Endothelial cell of umbilical vein (primary cell): ENCODE results near the gene NAV3. TPM values are rescaled to one million over a fixed set of nuclear protein-coding genes. Genes with fewer than 3 reads are reported as not detected.

Experiments
- BruUV-seq: library from RNA; stranded (reverse); fragments of 400-500 nt; replicated peaks from 2 replicates; lab custom pipeline; 2021; lab: Mats Ljungman, UMichigan
- CTCF ChIA-PET: fragments of 300-600, 350-600 bp; sonication (Branson Sonifier 250); formaldehyde crosslinking; loops from one replicate; lab custom pipeline; 2021; ENCODE audit warnings: antibody characterized with exemption, inconsistent platforms; lab: Charles Lee
- POLR2A ChIA-PET: fragments of 300-600, 350-600 bp; sonication (Branson Sonifier 250); formaldehyde crosslinking; loops from one replicate; lab custom pipeline; 2021; ENCODE audit warnings: antibody characterized with exemption, inconsistent platforms; lab: Charles Lee
- DNase-seq: peaks from one replicate; pipeline ENCODE4 v3.0.0-alpha.2; 2011; ENCODE audit warnings: low read depth, low spot score
- FAIRE-seq: peaks from 2 replicates; lab custom pipeline; 2011; peaks lifted over from hg19 to GRCh38; lab: Jason Lieb, UNC
- H2AFZ ChIP-seq: 2 replicates; pipeline ENCODE4 v1.6.0; 2012; ENCODE audit warnings: low read depth, low read length, control low read depth, inconsistent platforms
- H3K27ac ChIP-seq: 2 replicates; pipeline ENCODE4 v1.5.1; 2011; ENCODE audit warnings: low read depth, mild to moderate bottlenecking, control low read depth, low read length, moderate library complexity; ENCODE audit not compliant: insufficient read depth
- H3K27me3 ChIP-seq, 2 experiments: 2 replicates each; pipeline versions ENCODE4 v1.6.0 to v1.6.1; 2011; ENCODE audit warnings: low read length in 2 of 2, mixed read lengths in 1 of 2; ENCODE audit not compliant: control insufficient read depth in 2 of 2, insufficient read depth in 2 of 2
- H3K36me3 ChIP-seq, 2 experiments: 2 replicates in 1 of 2; 3 replicates in 1 of 2; pipeline ENCODE4 v1.5.1; 2011; ENCODE audit warnings: low read length in 2 of 2, mild to moderate bottlenecking in 1 of 2, moderate library complexity in 1 of 2; ENCODE audit not compliant: control insufficient read depth in 2 of 2, insufficient read depth in 2 of 2; ENCODE audit errors: extremely low read depth in 1 of 2
- H3K4me1 ChIP-seq: 3 replicates; pipeline ENCODE4 v1.5.1; 2011; ENCODE audit warnings: mild to moderate bottlenecking, low read length; ENCODE audit not compliant: control insufficient read depth, insufficient read depth; ENCODE audit errors: extremely low read depth
- H3K4me2 ChIP-seq: 2 replicates; pipeline ENCODE4 v1.6.1; 2011; ENCODE audit warnings: low read length, control low read depth, mixed read lengths; ENCODE audit not compliant: insufficient read depth
- H3K4me3 ChIP-seq, 3 experiments: fragments of 200-600 bp in 1 of 3; sonication (generic), shearing (Covaris generic) in 1 of 3; replicated peaks in 1 of 3; 2 replicates each; pipeline ENCODE4 v1.5.1; 2011 to 2016; ENCODE audit warnings: control low read depth in 3 of 3, low read length in 3 of 3, mild to moderate bottlenecking in 2 of 3, inconsistent platforms in 1 of 3, low read depth in 1 of 3, moderate library complexity in 1 of 3; ENCODE audit not compliant: insufficient read depth in 1 of 3
- H3K79me2 ChIP-seq: 2 replicates; pipeline ENCODE4 v1.6.0; 2012; ENCODE audit warnings: low read length, inconsistent platforms; ENCODE audit not compliant: control insufficient read depth, insufficient read depth
- H3K9ac ChIP-seq: replicated peaks from 2 replicates; pipeline ENCODE3; 2011; ENCODE audit warnings: low read length, control low read depth; ENCODE audit not compliant: insufficient read depth; ENCODE audit errors: extremely low read depth
- H3K9me1 ChIP-seq: replicated peaks from 3 replicates; pipeline ENCODE4 v1.6.0; 2011; ENCODE audit warnings: mild to moderate bottlenecking, low read length; ENCODE audit not compliant: control insufficient read depth, insufficient read depth; ENCODE audit errors: extremely low read depth
- H3K9me3 ChIP-seq: replicated peaks from 2 replicates; pipeline ENCODE4 v1.5.1; 2012; ENCODE audit warnings: low read length, inconsistent platforms; ENCODE audit not compliant: control insufficient read depth, insufficient read depth
- H4K20me1 ChIP-seq: replicated peaks from 2 replicates; pipeline ENCODE3; 2011; ENCODE audit warnings: mild to moderate bottlenecking, low read length; ENCODE audit not compliant: control insufficient read depth, insufficient read depth; ENCODE audit errors: extremely low read depth
- EZH2 ChIP-seq: IDR thresholded peaks from 2 replicates; pipeline ENCODE4 v1.6.1; 2012; ENCODE audit warnings: borderline replicate concordance, low read depth, mild to moderate bottlenecking, moderate library complexity, low read length, inconsistent platforms; ENCODE audit not compliant: severe bottlenecking
- FOS ChIP-seq: IDR thresholded peaks from 2 replicates; pipeline ENCODE4 v1.6.1; 2011; ENCODE audit warnings: mild to moderate bottlenecking, low read length, moderate library complexity, borderline replicate concordance; ENCODE audit not compliant: insufficient read depth
- GATA2 ChIP-seq: IDR thresholded peaks from 2 replicates; pipeline ENCODE4 v1.7.0; 2011; ENCODE audit warnings: low read depth, mild to moderate bottlenecking, moderate library complexity, mixed read lengths, low read length; ENCODE audit not compliant: insufficient read length, insufficient read depth
- JUN ChIP-seq: IDR thresholded peaks from 2 replicates; pipeline ENCODE4 v1.6.1; 2011; ENCODE audit warnings: borderline replicate concordance, low read depth; ENCODE audit not compliant: insufficient read length, insufficient read depth
- MYC ChIP-seq: IDR thresholded peaks from one replicate; pipeline ENCODE4 v1.6.1; 2011; ENCODE audit warnings: mild to moderate bottlenecking, low read depth, low read length
- POLR2A ChIP-seq: IDR thresholded peaks from 2 replicates; pipeline ENCODE4 v1.6.1; 2012; ENCODE audit warnings: low read depth, mild to moderate bottlenecking, control low read depth, low read length
- POLR2AphosphoS5 ChIP-seq: IDR thresholded peaks from 2 replicates; pipeline ENCODE4 v1.6.1; 2012; ENCODE audit warnings: low read depth, mild to moderate bottlenecking, control low read depth, low read length, moderate library complexity; ENCODE audit not compliant: insufficient read depth
- dilution Hi-C: fragments of 300-500 bp; cut with MboI; formaldehyde crosslinking; loops from one replicate; pipeline ENCODE4 v1.15.0; 2019; ENCODE audit warnings: low sequenced_read_pairs; ENCODE audit not compliant: extremely low pct_ligation_motif_present
- intact Hi-C: fragments of 100-400 bp; cut with micrococcal nuclease; formaldehyde crosslinking; loops from one replicate; pipeline ENCODE4 v1.10.0; 2022
- polyA plus RNA-seq, 4 experiments: library from polyadenylated mRNA; depleted of rRNA in 3 of 4; stranded (reverse) in 3 of 4; unstranded in 1 of 4; fragments of >200 nt; gene quantifications; 2 replicates each; pipeline versions ENCODE4 v1.2.1 to v1.2.3, GENCODE V29; 2011 to 2012; ENCODE audit warnings: missing spikeins in 1 of 4
- total RNA-seq: library from RNA; stranded (reverse); gene quantifications from 2 replicates; pipeline ENCODE4 v1.2.3, GENCODE V29; 2021
- TF ChIP-seq, protein P1 (sequence below), 2 donors: IDR thresholded peaks; 1 replicate in 1 of 2; 2 replicates in 1 of 2; pipeline ENCODE4 v1.5.1; 2011; ENCODE audit warnings: low read length in 2 of 2, mild to moderate bottlenecking in 2 of 2, moderate library complexity in 2 of 2, control low read depth in 1 of 2, inconsistent platforms in 1 of 2, low read depth in 1 of 2; ENCODE audit not compliant: insufficient read depth in 1 of 2; ENCODE audit errors: extremely low read depth in 1 of 2
- TF ChIP-seq, protein P2 (sequence below): IDR thresholded peaks from 2 replicates; pipeline ENCODE4 v1.6.1; 2011; ENCODE audit not compliant: insufficient read depth, insufficient read length

NAV3 gene
- total and polyA plus RNA-seq, 2 donors (not counting 3 experiments of a cell fraction or from before 2014, with no cell fraction given): 6.7 to 40.1 TPM

- Histone ChIP-seq H2AFZ (no peak overlapping the region), H3K36me3 (peaks cover 0 to 8% of the 10 kb centered on the region in 2 experiments), H3K4me2 (no peak overlapping the region), H3K9me3 (no peaks in the 10 kb centered on the region), H3K4me1 (peaks cover 6% of the 10 kb centered on the region), H4K20me1 (no peaks in the 10 kb centered on the region), H3K9me1 (no peaks in the 10 kb centered on the region), H3K4me3 (no peak overlapping the region), H3K79me2 (peaks cover 17% of the 10 kb centered on the region), H3K27ac (no peak overlapping the region), H3K27me3 (no peaks in the 10 kb centered on the region), H3K9ac (no peak overlapping the region)
- dilution Hi-C loops (no loop called here), intact Hi-C loops (no loop called here)
- no TSS peak for BruUV-seq
- FAIRE-seq (no peak), DNase-seq (no peak)
- POLR2A ChIA-PET: no interaction called here
- CTCF ChIA-PET: interaction anchor here (1.1 kb wide), 1 partner anchor 22 kb away, joined by 5 read pairs; no protein-coding TSS in a partner anchor
- TF ChIP-seq EZH2 (no peak), POLR2A (no peak), GATA2 (no peak), JUN (no peak), POLR2AphosphoS5 (no peak), MYC (no peak), FOS (no peak)
- TF ChIP-seq, protein P1, sequence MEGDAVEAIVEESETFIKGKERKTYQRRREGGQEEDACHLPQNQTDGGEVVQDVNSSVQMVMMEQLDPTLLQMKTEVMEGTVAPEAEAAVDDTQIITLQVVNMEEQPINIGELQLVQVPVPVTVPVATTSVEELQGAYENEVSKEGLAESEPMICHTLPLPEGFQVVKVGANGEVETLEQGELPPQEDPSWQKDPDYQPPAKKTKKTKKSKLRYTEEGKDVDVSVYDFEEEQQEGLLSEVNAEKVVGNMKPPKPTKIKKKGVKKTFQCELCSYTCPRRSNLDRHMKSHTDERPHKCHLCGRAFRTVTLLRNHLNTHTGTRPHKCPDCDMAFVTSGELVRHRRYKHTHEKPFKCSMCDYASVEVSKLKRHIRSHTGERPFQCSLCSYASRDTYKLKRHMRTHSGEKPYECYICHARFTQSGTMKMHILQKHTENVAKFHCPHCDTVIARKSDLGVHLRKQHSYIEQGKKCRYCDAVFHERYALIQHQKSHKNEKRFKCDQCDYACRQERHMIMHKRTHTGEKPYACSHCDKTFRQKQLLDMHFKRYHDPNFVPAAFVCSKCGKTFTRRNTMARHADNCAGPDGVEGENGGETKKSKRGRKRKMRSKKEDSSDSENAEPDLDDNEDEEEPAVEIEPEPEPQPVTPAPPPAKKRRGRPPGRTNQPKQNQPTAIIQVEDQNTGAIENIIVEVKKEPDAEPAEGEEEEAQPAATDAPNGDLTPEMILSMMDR (IDR thresholded peaks at IDR 0.05; ENCODE audit: extremely low read depth in 1 of 2, insufficient read depth in 1 of 2, low read depth in 1 of 2, low read length in 2 of 2): no peak
- TF ChIP-seq, protein P2, sequence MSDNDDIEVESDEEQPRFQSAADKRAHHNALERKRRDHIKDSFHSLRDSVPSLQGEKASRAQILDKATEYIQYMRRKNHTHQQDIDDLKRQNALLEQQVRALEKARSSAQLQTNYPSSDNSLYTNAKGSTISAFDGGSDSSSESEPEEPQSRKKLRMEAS: no peak
Observed at GRCh38 chr12:78060186-78060585, 229.5 kb downstream of the NAV3 start.
